Measurements from ENCODE around the gene SLC38A1. TPM values are rescaled to one million over a fixed set of nuclear protein-coding genes. Genes with fewer than 3 reads are reported as not detected.

SLC38A1 gene
- polyA plus RNA-seq, 1 experiment, result 76.8 TPM

- ChIA-PET CTCF (interaction anchor here (0.5 to 1.3 kb wide), 6 partner anchors 12 to 342 kb away, joined by 3 to 6 read pairs (median 4); no protein-coding TSS in a partner anchor), POLR2A (no interaction called here)
- no peaks in the 10 kb centered on the region for H3K36me3 ChIP-seq (ENCODE audit: control insufficient read depth, insufficient read depth, low read length)
- peak; percentile 31 for DNase-seq (ENCODE audit: low read depth)
- H3K4me3 ChIP-seq (ENCODE audit: low read depth, low read length), result no peak overlapping the region
- H3K27me3 ChIP-seq (ENCODE audit: control insufficient read depth, insufficient read depth, low read length), result no peaks in the 10 kb centered on the region
- no peak for TF ChIP-seq CTCF (IDR thresholded peaks at IDR 0.05; ENCODE audit: insufficient read depth, low read depth, low read length)
These were observed 114.4 kb downstream of the SLC38A1 start for GRCh38 chr12:46154221-46154985.

- DNase-seq (ENCODE audit: low read depth), result no peak
- no peak overlapping the region for H3K4me3 ChIP-seq (ENCODE audit: low read depth, low read length)
- CTCF ChIA-PET, result interaction anchor here (1.0 to 1.3 kb wide), 2 partner anchors 28 to 198 kb away, joined by 3 to 6 read pairs; no protein-coding TSS in a partner anchor
- POLR2A ChIA-PET, result no interaction called here
- no peaks in the 10 kb centered on the region for H3K36me3 ChIP-seq (ENCODE audit: control insufficient read depth, insufficient read depth, low read length)
- peak; percentile 65 for TF ChIP-seq CTCF (IDR thresholded peaks at IDR 0.05; ENCODE audit: insufficient read depth, low read depth, low read length)
- no peaks in the 10 kb centered on the region for H3K27me3 ChIP-seq (ENCODE audit: control insufficient read depth, insufficient read depth, low read length)
These were observed 115.5 kb downstream of the SLC38A1 start for GRCh38 chr12:46153268-46153872.

- no peak for DNase-seq (ENCODE audit: low read depth)
- ChIA-PET CTCF (no interaction called here), POLR2A (no interaction called here)
- no peaks in the 10 kb centered on the region for H3K36me3 ChIP-seq (ENCODE audit: control insufficient read depth, insufficient read depth, low read length)
- H3K4me3 ChIP-seq (ENCODE audit: low read depth, low read length), result no peak overlapping the region
- no peak for TF ChIP-seq CTCF (IDR thresholded peaks at IDR 0.05; ENCODE audit: insufficient read depth, low read depth, low read length)
- H3K27me3 ChIP-seq (ENCODE audit: control insufficient read depth, insufficient read depth, low read length), result no peaks in the 10 kb centered on the region
These were observed 116.4 kb downstream of the SLC38A1 start for GRCh38 chr12:46152456-46152855.

- H3K27me3 ChIP-seq (ENCODE audit: control insufficient read depth, insufficient read depth, low read length), result no peaks in the 10 kb centered on the region
- CTCF ChIA-PET, result no interaction called here
- no peak for DNase-seq (ENCODE audit: low read depth)
- POLR2A ChIA-PET, result no interaction called here
- H3K36me3 ChIP-seq (ENCODE audit: control insufficient read depth, insufficient read depth, low read length), result no peaks in the 10 kb centered on the region
- H3K4me3 ChIP-seq (ENCODE audit: low read depth, low read length), result no peak overlapping the region
- no peak for TF ChIP-seq CTCF (IDR thresholded peaks at IDR 0.05; ENCODE audit: insufficient read depth, low read depth, low read length)
These were observed 118.1 kb downstream of the SLC38A1 start for GRCh38 chr12:46150735-46151134.

GRCh38 chr12:46149905-46150304, 118.9 kb downstream of the SLC38A1 start:
- DNase-seq (ENCODE audit: low read depth), result no peak
- Histone ChIP-seq H3K36me3 (ENCODE audit: control insufficient read depth, insufficient read depth, low read length) (no peaks in the 10 kb centered on the region), H3K27me3 (ENCODE audit: control insufficient read depth, insufficient read depth, low read length) (no peaks in the 10 kb centered on the region), H3K4me3 (ENCODE audit: low read depth, low read length) (no peak overlapping the region)
- POLR2A ChIA-PET, result no interaction called here
- TF ChIP-seq CTCF (IDR thresholded peaks at IDR 0.05; ENCODE audit: insufficient read depth, low read depth, low read length), result no peak
- CTCF ChIA-PET, result no interaction called here
